K562 (cell line): ENCODE data around the gene CFAP92. TPM values are rescaled to one million over a fixed set of nuclear protein-coding genes. Genes with fewer than 3 reads are reported as not detected.
A peak's percentile ranks its signal among the peaks of the same experiment; 100 is the strongest.

Source experiments
- ATF1 ChIP-seq, 2 experiments: fragments of 450-650 bp in 1 of 2; IDR thresholded peaks; 2 replicates each; pipeline ENCODE4 v1.6.1; 2016; ENCODE audit warnings: missing compliant biosample characterization in 1 of 2, missing genetic modification characterization in 1 of 2
- BRD9 ChIP-seq: fragments of 450-650 bp; IDR thresholded peaks from 2 replicates; pipeline ENCODE4 v1.6.1; 2018; ENCODE audit warnings: low read depth; ENCODE audit not compliant: partially characterized antibody
- CREM ChIP-seq: IDR thresholded peaks from 2 replicates; pipeline ENCODE4 v1.6.1; 2014; ENCODE audit warnings: antibody characterized with exemption, low read depth
- HDAC8 ChIP-seq: fragments of 450-650 bp; IDR thresholded peaks from 2 replicates; pipeline ENCODE4 v1.6.1; 2016; ENCODE audit warnings: mild to moderate bottlenecking, missing genetic modification characterization, moderate library complexity, missing compliant biosample characterization
- HNRNPLL ChIP-seq: fragments of 200-400 bp; formaldehyde crosslinking; IDR thresholded peaks from 2 replicates; pipeline ENCODE4 v1.6.1; 2017; ENCODE audit warnings: low read length, low read depth, mild to moderate bottlenecking; ENCODE audit not compliant: poor library complexity, severe bottlenecking
- MTA3 ChIP-seq: fragments of 450-650 bp; formaldehyde crosslinking; IDR thresholded peaks from 2 replicates; pipeline ENCODE4 v1.6.1; 2017; ENCODE audit warnings: mild to moderate bottlenecking, borderline replicate concordance
- PTRF ChIP-seq: fragments of 450-650 bp; IDR thresholded peaks from 2 replicates; pipeline ENCODE4 v1.6.1; 2016; ENCODE audit warnings: mild to moderate bottlenecking, missing genetic modification characterization, missing compliant biosample characterization
- SMAD3 ChIP-seq: fragments of 450-650 bp; formaldehyde crosslinking; conservative IDR thresholded peaks from 2 replicates; pipeline ENCODE4 v1.4.0; 2020; ENCODE audit warnings: mild to moderate bottlenecking
- TEAD1 ChIP-seq, 2 experiments: fragments of 450-650 bp in 1 of 2; sonication (generic) in 1 of 2; formaldehyde crosslinking; IDR thresholded peaks; 2 replicates each; pipeline versions ENCODE4 v1.4.0 to v1.8.0; 2020 to 2022; ENCODE audit warnings: mild to moderate bottlenecking in 2 of 2, missing genetic modification reagents in 1 of 2
- XRCC4 ChIP-seq: IDR thresholded peaks from one replicate; pipeline ENCODE4 v1.6.1; 2011; ENCODE audit not compliant: insufficient read depth, insufficient read length; ENCODE audit errors: extremely low read depth
- ZBTB17 ChIP-seq: fragments of 450-650 bp; formaldehyde crosslinking; IDR thresholded peaks from 2 replicates; pipeline ENCODE4 v1.4.0; 2020; ENCODE audit warnings: mild to moderate bottlenecking
- ZBTB7A ChIP-seq: IDR thresholded peaks from 2 replicates; pipeline ENCODE4 v1.6.1; 2011; ENCODE audit warnings: low read depth, mild to moderate bottlenecking, low read length, moderate library complexity, borderline replicate concordance; ENCODE audit not compliant: control insufficient read depth
- ZNF239 ChIP-seq: fragments of 250-450 bp; sonication (Bioruptor Pico); IDR thresholded peaks from 2 replicates; pipeline ENCODE4 v1.4.0; 2020; ENCODE audit warnings: mild to moderate bottlenecking
- ZNF561 ChIP-seq: fragments of 450-650 bp; formaldehyde crosslinking; conservative IDR thresholded peaks from 2 replicates; pipeline ENCODE4 v1.4.0; 2020; ENCODE audit warnings: mild to moderate bottlenecking, moderate library complexity
- polyA plus RNA-seq, 8 experiments: library from polyadenylated mRNA; depleted of rRNA in 4 of 8; stranded (reverse) in 5 of 8; unstranded in 3 of 8; fragments of >200 nt; fragmentation: Nextera tagmentation in 2 of 8; fragmentation: Illumina TruSeq in 1 of 8; extraction: Ambion mirVana in 2 of 8; extraction: Trizol in 1 of 8; gene quantifications; 2 replicates each; pipeline versions ENCODE4 v1.2.1 to v1.2.3, GENCODE V29; 2011 to 2014; ENCODE audit warnings: inconsistent platforms in 1 of 8, missing spikeins in 1 of 8
- total RNA-seq, 7 experiments: library from RNA; depleted of rRNA in 6 of 7; stranded (reverse); fragments of >200 nt in 6 of 7; fragmentation: Illumina TruSeq in 2 of 7; extraction: Trizol in 2 of 7; gene quantifications; 2 replicates each; pipeline versions ENCODE4 v1.2.1 to v1.2.3, GENCODE V29; 2011 to 2021; ENCODE audit warnings: low replicate concordance in 1 of 7
- TF ChIP-seq, protein P1 (sequence below): fragments of 250-450 bp; sonication (Bioruptor Pico); IDR thresholded peaks from 2 replicates; pipeline ENCODE4 v1.5.0; 2020; ENCODE audit warnings: mild to moderate bottlenecking
- TF ChIP-seq, protein P2 (sequence below), 2 experiments: fragments of 250-450 bp in 1 of 2; fragments of 450-650 bp in 1 of 2; sonication (Bioruptor Pico) in 1 of 2; IDR thresholded peaks; 2 replicates each; pipeline versions ENCODE4 v1.6.1 to v1.8.0; 2016 to 2021; ENCODE audit warnings: mild to moderate bottlenecking in 2 of 2, moderate library complexity in 2 of 2, missing compliant biosample characterization in 1 of 2, missing genetic modification characterization in 1 of 2
- TF ChIP-seq, protein P3 (sequence below): sonication (generic); formaldehyde crosslinking; IDR thresholded peaks from 2 replicates; pipeline ENCODE4 v1.8.0; 2022; ENCODE audit warnings: mild to moderate bottlenecking, low read depth, missing genetic modification reagents
- TF ChIP-seq, protein P4 (sequence below): IDR thresholded peaks from 2 replicates; pipeline ENCODE4 v1.6.1; 2016; ENCODE audit warnings: missing genetic modification characterization, missing compliant biosample characterization
- TF ChIP-seq, protein P5 (sequence below): fragments of 450-650 bp; IDR thresholded peaks from 2 replicates; pipeline ENCODE4 v1.6.1; 2017; ENCODE audit warnings: mild to moderate bottlenecking, moderate library complexity

Gene CFAP92
- total and polyA plus RNA-seq, 9 of the 15 experiments (the other 6 are each of a cell fraction or from before 2014, with no cell fraction given) = 0.06 to 0.62 (median 0.36) TPM

DNA sequence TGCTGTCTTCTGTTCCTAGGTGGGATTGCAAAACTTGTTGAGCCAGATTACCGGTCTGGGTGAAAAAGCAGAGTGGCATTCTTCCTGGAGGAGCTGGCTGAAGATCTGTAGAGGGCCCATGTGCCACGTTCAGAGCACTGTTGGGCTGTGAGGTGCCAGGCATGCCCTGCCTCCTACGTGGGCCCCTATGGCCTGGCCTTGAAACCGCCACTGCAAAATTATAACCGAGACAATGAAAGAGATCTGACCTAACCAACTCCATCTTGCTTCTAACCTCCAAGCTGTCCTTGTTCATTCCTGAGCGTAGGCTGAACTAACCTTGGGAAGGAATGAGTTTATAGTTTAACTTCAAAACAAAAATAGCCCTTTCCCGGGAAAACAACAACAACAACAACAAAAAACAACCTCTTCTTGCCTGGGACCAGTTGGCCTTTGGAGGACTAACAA, 115.8 kb downstream of the CFAP92 start (continued):
- TF ChIP-seq, protein P1, sequence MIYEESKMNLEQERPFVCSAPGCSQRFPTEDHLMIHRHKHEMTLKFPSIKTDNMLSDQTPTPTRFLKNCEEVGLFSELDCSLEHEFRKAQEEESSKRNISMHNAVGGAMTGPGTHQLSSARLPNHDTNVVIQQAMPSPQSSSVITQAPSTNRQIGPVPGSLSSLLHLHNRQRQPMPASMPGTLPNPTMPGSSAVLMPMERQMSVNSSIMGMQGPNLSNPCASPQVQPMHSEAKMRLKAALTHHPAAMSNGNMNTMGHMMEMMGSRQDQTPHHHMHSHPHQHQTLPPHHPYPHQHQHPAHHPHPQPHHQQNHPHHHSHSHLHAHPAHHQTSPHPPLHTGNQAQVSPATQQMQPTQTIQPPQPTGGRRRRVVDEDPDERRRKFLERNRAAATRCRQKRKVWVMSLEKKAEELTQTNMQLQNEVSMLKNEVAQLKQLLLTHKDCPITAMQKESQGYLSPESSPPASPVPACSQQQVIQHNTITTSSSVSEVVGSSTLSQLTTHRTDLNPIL = no peak
- TF ChIP-seq, protein P2, sequence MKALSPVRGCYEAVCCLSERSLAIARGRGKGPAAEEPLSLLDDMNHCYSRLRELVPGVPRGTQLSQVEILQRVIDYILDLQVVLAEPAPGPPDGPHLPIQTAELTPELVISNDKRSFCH (CRISPR knock-in tag; IDR thresholded peaks at IDR 0.05) = no peak
- TF ChIP-seq, protein P2 (tag; IDR thresholded peaks at IDR 0.05) = peak; percentile 84
- TF ChIP-seq, protein P3, sequence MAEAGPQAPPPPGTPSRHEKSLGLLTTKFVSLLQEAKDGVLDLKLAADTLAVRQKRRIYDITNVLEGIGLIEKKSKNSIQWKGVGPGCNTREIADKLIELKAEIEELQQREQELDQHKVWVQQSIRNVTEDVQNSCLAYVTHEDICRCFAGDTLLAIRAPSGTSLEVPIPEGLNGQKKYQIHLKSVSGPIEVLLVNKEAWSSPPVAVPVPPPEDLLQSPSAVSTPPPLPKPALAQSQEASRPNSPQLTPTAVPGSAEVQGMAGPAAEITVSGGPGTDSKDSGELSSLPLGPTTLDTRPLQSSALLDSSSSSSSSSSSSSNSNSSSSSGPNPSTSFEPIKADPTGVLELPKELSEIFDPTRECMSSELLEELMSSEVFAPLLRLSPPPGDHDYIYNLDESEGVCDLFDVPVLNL (CRISPR knock-in tag) = no peak
- TF ChIP-seq ATF1 (CRISPR knock-in tag; IDR thresholded peaks at IDR 0.05) (no peak), ATF1 (tag; IDR thresholded peaks at IDR 0.05) (no peak), CREM (no peak), HNRNPLL (no peak), ZBTB7A (no peak), MTA3 (no peak), TEAD1 (CRISPR knock-in tag; IDR thresholded peaks at IDR 0.05) (peak in 1 of 2 experiments; percentile 71; a peak in 1 of 4 replicates), SMAD3 (CRISPR knock-in tag) (0 out of 2 replicates have a peak, but pooled peaks have one; percentile 38), ZBTB17 (CRISPR knock-in tag) (0 out of 2 replicates have a peak, but pooled peaks have one; percentile 22), XRCC4 (no peak), BRD9 (no peak), ZNF561 (CRISPR knock-in tag) (no peak), HDAC8 (tag) (peak; percentile 81; the same call in 1 of the 2 replicates), ZNF239 (CRISPR knock-in tag) (peak; percentile 38; the same call in 1 of the 2 replicates), PTRF (tag) (peak; percentile 78)
- TF ChIP-seq, protein P4, sequence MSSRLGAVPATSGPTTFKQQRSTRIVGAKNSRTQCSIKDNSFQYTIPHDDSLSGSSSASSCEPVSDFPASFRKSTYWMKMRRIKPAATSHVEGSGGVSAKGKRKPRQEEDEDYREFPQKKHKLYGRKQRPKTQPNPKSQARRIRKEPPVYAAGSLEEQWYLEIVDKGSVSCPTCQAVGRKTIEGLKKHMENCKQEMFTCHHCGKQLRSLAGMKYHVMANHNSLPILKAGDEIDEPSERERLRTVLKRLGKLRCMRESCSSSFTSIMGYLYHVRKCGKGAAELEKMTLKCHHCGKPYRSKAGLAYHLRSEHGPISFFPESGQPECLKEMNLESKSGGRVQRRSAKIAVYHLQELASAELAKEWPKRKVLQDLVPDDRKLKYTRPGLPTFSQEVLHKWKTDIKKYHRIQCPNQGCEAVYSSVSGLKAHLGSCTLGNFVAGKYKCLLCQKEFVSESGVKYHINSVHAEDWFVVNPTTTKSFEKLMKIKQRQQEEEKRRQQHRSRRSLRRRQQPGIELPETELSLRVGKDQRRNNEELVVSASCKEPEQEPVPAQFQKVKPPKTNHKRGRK = no peak
- TF ChIP-seq, protein P5, sequence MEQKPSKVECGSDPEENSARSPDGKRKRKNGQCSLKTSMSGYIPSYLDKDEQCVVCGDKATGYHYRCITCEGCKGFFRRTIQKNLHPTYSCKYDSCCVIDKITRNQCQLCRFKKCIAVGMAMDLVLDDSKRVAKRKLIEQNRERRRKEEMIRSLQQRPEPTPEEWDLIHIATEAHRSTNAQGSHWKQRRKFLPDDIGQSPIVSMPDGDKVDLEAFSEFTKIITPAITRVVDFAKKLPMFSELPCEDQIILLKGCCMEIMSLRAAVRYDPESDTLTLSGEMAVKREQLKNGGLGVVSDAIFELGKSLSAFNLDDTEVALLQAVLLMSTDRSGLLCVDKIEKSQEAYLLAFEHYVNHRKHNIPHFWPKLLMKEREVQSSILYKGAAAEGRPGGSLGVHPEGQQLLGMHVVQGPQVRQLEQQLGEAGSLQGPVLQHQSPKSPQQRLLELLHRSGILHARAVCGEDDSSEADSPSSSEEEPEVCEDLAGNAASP = no peak
